K562 (cell line): Measurements from ENCODE around the gene VWC2. TPM values are rescaled to one million over a fixed set of nuclear protein-coding genes. Genes with fewer than 3 reads are reported as not detected.

Source experiments
- ATAC-seq: fragments of 200-7000 bp; cut with Tn5 transposase; 3 replicates; pipeline ENCODE4 v1.9.1; 2020; ENCODE audit warnings: moderate library complexity
- BruUV-seq: library from RNA; stranded (reverse); fragments of 400-500 nt; replicated peaks from 2 replicates; lab custom pipeline; 2021; lab: Mats Ljungman, UMichigan
- CTCF ChIA-PET: fragments of 300-600 bp; formaldehyde crosslinking; extraction: SDS; loops from one replicate; lab custom pipeline; 2021; ENCODE audit warnings: low intra/inter-chr PET ratio; lab: Yijun Ruan, JAX
- POLR2A ChIA-PET: fragments of 300-600, 350-650 bp; sonication (Branson Sonifier 250); formaldehyde crosslinking; extraction: SDS; loops from one replicate; lab custom pipeline; 2021; ENCODE audit warnings: antibody characterized with exemption, inconsistent platforms; lab: Yijun Ruan, JAX
- DNase-seq, 4 experiments: peaks; one replicate each; pipeline versions ENCODE4 v3.0.0 to v3.0.0-alpha.2; 2011 to 2018; ENCODE audit warnings: low spot score in 3 of 4, mixed read lengths in 3 of 4; ENCODE audit errors: extremely low read depth in 1 of 4
- FAIRE-seq: peaks from 2 replicates; lab custom pipeline; 2011; peaks lifted over from hg19 to GRCh38; lab: Jason Lieb, UNC
- H2AFZ ChIP-seq: 2 replicates; pipeline ENCODE4 v1.6.0; 2011; ENCODE audit warnings: low read depth, low read length, control low read depth, inconsistent platforms
- H3K27ac ChIP-seq: fragments of 200-600 bp; 3 replicates; pipeline ENCODE4 v1.8.0; 2011; ENCODE audit warnings: low read depth, mild to moderate bottlenecking, control low read depth, inconsistent platforms, low read length, moderate library complexity, mixed read lengths; ENCODE audit errors: extremely low read depth
- H3K27me3 ChIP-seq, 2 experiments: fragments of 300-600 bp in 1 of 2; 2 replicates in 1 of 2; 3 replicates in 1 of 2; pipeline versions ENCODE4 v1.6.0 to v1.8.0; 2011; ENCODE audit warnings: inconsistent platforms in 2 of 2, low read length in 2 of 2, mild to moderate bottlenecking in 1 of 2, mixed read lengths in 1 of 2, moderate library complexity in 1 of 2; ENCODE audit not compliant: control insufficient read depth in 2 of 2, insufficient read depth in 2 of 2
- H3K36me3 ChIP-seq: fragments of 300-600 bp; 3 replicates; pipeline ENCODE4 v1.8.0; 2011; ENCODE audit warnings: mild to moderate bottlenecking, low read length, inconsistent platforms; ENCODE audit not compliant: control insufficient read depth, insufficient read depth
- H3K4me1 ChIP-seq, 2 experiments: fragments of 200-600 bp in 1 of 2; replicated peaks in 1 of 2; 2 replicates in 1 of 2; 3 replicates in 1 of 2; pipeline versions ENCODE4 v1.5.1 to v1.8.0; 2011; ENCODE audit warnings: inconsistent platforms in 2 of 2, low read length in 2 of 2, mild to moderate bottlenecking in 1 of 2, mixed read lengths in 1 of 2, moderate library complexity in 1 of 2; ENCODE audit not compliant: control insufficient read depth in 2 of 2, insufficient read depth in 2 of 2
- H3K4me2 ChIP-seq: 2 replicates; pipeline ENCODE4 v1.6.1; 2011; ENCODE audit warnings: low read length, control low read depth, inconsistent platforms, mixed read lengths; ENCODE audit not compliant: insufficient read depth
- H3K4me3 ChIP-seq: fragments of 200-600 bp; sonication (generic), shearing (Covaris generic); 2 replicates; pipeline ENCODE4 v1.5.1; 2016; ENCODE audit warnings: control low read depth, inconsistent platforms
- H3K79me2 ChIP-seq: fragments of 200-600 bp; 3 replicates; pipeline ENCODE4 v1.8.0; 2011; ENCODE audit warnings: low read length, inconsistent platforms; ENCODE audit not compliant: control insufficient read depth, insufficient read depth
- H3K9ac ChIP-seq, 2 experiments: 2 replicates each; pipeline versions ENCODE4 v1.6.0 to v1.6.1; 2011; ENCODE audit warnings: low read depth in 2 of 2, low read length in 2 of 2, control low read depth in 1 of 2, inconsistent platforms in 1 of 2, mild to moderate bottlenecking in 1 of 2, mixed read lengths in 1 of 2; ENCODE audit not compliant: insufficient read depth in 1 of 2
- H3K9me1 ChIP-seq: one replicate; pipeline ENCODE4 v1.6.0; 2011; ENCODE audit warnings: inconsistent platforms, mild to moderate bottlenecking, low read length, moderate library complexity; ENCODE audit not compliant: control insufficient read depth, insufficient read depth
- H3K9me3 ChIP-seq: replicated peaks from 2 replicates; pipeline ENCODE4 v1.5.1; 2011; ENCODE audit warnings: low read depth, low read length, inconsistent platforms; ENCODE audit not compliant: control insufficient read depth, insufficient read depth
- H4K20me1 ChIP-seq: replicated peaks from 2 replicates; pipeline ENCODE4 v1.6.1; 2011; ENCODE audit warnings: low read length, inconsistent platforms, mixed read lengths; ENCODE audit not compliant: control insufficient read depth, insufficient read depth
- ATF1 ChIP-seq, 2 experiments: fragments of 450-650 bp in 1 of 2; IDR thresholded peaks; 2 replicates each; pipeline ENCODE4 v1.6.1; 2016; ENCODE audit warnings: missing compliant biosample characterization in 1 of 2, missing genetic modification characterization in 1 of 2
- CREB5 ChIP-seq: fragments of 250-450 bp; sonication (Bioruptor Pico); IDR thresholded peaks from 2 replicates; pipeline ENCODE4 v1.5.0; 2020; ENCODE audit warnings: mild to moderate bottlenecking
- E2F1 ChIP-seq: sonication (generic); formaldehyde crosslinking; IDR thresholded peaks from 2 replicates; pipeline ENCODE4 v1.8.1; 2023; ENCODE audit warnings: mild to moderate bottlenecking, missing genetic modification reagents, moderate library complexity
- E2F8 ChIP-seq: fragments of 450-650 bp; IDR thresholded peaks from 2 replicates; pipeline ENCODE4 v1.7.1; 2018; ENCODE audit warnings: mild to moderate bottlenecking, low read depth; ENCODE audit not compliant: partially characterized antibody
- HOXB6 ChIP-seq: fragments of 250-450 bp; sonication (Bioruptor Pico); IDR thresholded peaks from 2 replicates; pipeline ENCODE4 v1.5.1; 2022; ENCODE audit warnings: mild to moderate bottlenecking, borderline replicate concordance
- KLF6 ChIP-seq: fragments of 250-450 bp; sonication (Bioruptor Pico); IDR thresholded peaks from 2 replicates; pipeline ENCODE4 v1.4.0; 2020; ENCODE audit warnings: mild to moderate bottlenecking, moderate library complexity, borderline replicate concordance
- LEF1 ChIP-seq: fragments of 450-650 bp; IDR thresholded peaks from 2 replicates; pipeline ENCODE4 v1.6.1; 2016; ENCODE audit warnings: mild to moderate bottlenecking
- PHF21A ChIP-seq: fragments of 450-650 bp; IDR thresholded peaks from 2 replicates; pipeline ENCODE4 v1.6.1; 2017; ENCODE audit warnings: low read depth, borderline replicate concordance
- POLR2G ChIP-seq: fragments of 200-400 bp; formaldehyde crosslinking; IDR thresholded peaks from 2 replicates; pipeline ENCODE4 v1.6.1; 2017; ENCODE audit warnings: low read depth, mild to moderate bottlenecking, antibody characterized with exemption, low read length, moderate library complexity
- RBM34 ChIP-seq: fragments of 200-400 bp; formaldehyde crosslinking; IDR thresholded peaks from 2 replicates; pipeline ENCODE4 v1.6.1; 2018; ENCODE audit warnings: low read length, borderline replicate concordance; ENCODE audit not compliant: insufficient read depth
- RFX5 ChIP-seq: IDR thresholded peaks from 2 replicates; pipeline ENCODE4 v1.6.1; 2011; ENCODE audit warnings: low read depth, mild to moderate bottlenecking, improper control_type of control experiment, low read length
- SMC3 ChIP-seq: conservative IDR thresholded peaks from 2 replicates; pipeline ENCODE4 v1.6.1; 2011; ENCODE audit warnings: low read depth, low read length, improper control_type of control experiment; ENCODE audit not compliant: insufficient read depth
- SNRNP70 ChIP-seq: fragments of 200-400 bp; formaldehyde crosslinking; optimal IDR thresholded peaks from 2 replicates; pipeline ENCODE3; 2017; ENCODE audit warnings: low read depth, low read length
- TEAD4 ChIP-seq, 2 experiments: sonication (generic) in 1 of 2; formaldehyde crosslinking in 1 of 2; IDR thresholded peaks; 2 replicates each; pipeline versions ENCODE4 v1.6.1 to v1.8.0; 2012 to 2022; ENCODE audit warnings: borderline replicate concordance in 1 of 2, inconsistent platforms in 1 of 2, low read length in 1 of 2, mild to moderate bottlenecking in 1 of 2, missing genetic modification reagents in 1 of 2
- ZC3H8 ChIP-seq: fragments of 450-650 bp; IDR thresholded peaks from 2 replicates; pipeline ENCODE4 v1.6.1; 2017
- ZNF121 ChIP-seq: sonication (generic); formaldehyde crosslinking; conservative IDR thresholded peaks from 2 replicates; pipeline ENCODE4 v1.8.0; 2022; ENCODE audit warnings: missing genetic modification reagents
- ZNF174 ChIP-seq: fragments of 250-450 bp; sonication (Bioruptor Pico); IDR thresholded peaks from 2 replicates; pipeline ENCODE4 v1.4.0; 2020; ENCODE audit warnings: mild to moderate bottlenecking
- ZNF239 ChIP-seq: fragments of 250-450 bp; sonication (Bioruptor Pico); IDR thresholded peaks from 2 replicates; pipeline ENCODE4 v1.4.0; 2020; ENCODE audit warnings: mild to moderate bottlenecking
- ZNF408 ChIP-seq: fragments of 250-450 bp; sonication (Bioruptor Pico); IDR thresholded peaks from 2 replicates; pipeline ENCODE4 v1.4.0; 2020; ENCODE audit warnings: low read depth, mild to moderate bottlenecking, moderate library complexity
- ZNF583 ChIP-seq: fragments of 250-450 bp; sonication (Bioruptor Pico); IDR thresholded peaks from 2 replicates; pipeline ENCODE4 v1.4.0; 2020
- WGBS: fragments of 100-300 bp; shearing (Covaris generic); methylation state at CpG from one replicate; pipeline ENCODE4 v1.1.6; 2016; ENCODE audit warnings: low coverage, mixed read lengths; ENCODE audit not compliant: insufficient coverage; ENCODE audit errors: missing lambda C conversion rate; 5-methylcytosine and 5-hydroxymethylcytosine counted together
- in situ Hi-C: fragments of 300-500 bp; cut with MboI; formaldehyde crosslinking; loops from 4 replicates; pipeline ENCODE4 v1.15.0; 2018; ENCODE audit warnings: inconsistent platforms, mixed read lengths
- intact Hi-C: fragments of 100-400 bp; cut with micrococcal nuclease; formaldehyde crosslinking; loops from 2 replicates; pipeline ENCODE4 v1.14.2; 2022
- polyA plus RNA-seq, 8 experiments: library from polyadenylated mRNA; depleted of rRNA in 4 of 8; stranded (reverse) in 5 of 8; unstranded in 3 of 8; fragments of >200 nt; fragmentation: Nextera tagmentation in 2 of 8; fragmentation: Illumina TruSeq in 1 of 8; extraction: Ambion mirVana in 2 of 8; extraction: Trizol in 1 of 8; gene quantifications; 2 replicates each; pipeline versions ENCODE4 v1.2.1 to v1.2.3, GENCODE V29; 2011 to 2014; ENCODE audit warnings: inconsistent platforms in 1 of 8, missing spikeins in 1 of 8
- total RNA-seq, 7 experiments: library from RNA; depleted of rRNA in 6 of 7; stranded (reverse); fragments of >200 nt in 6 of 7; fragmentation: Illumina TruSeq in 2 of 7; extraction: Trizol in 2 of 7; gene quantifications; 2 replicates each; pipeline versions ENCODE4 v1.2.1 to v1.2.3, GENCODE V29; 2011 to 2021; ENCODE audit warnings: low replicate concordance in 1 of 7

The VWC2 gene
- total and polyA plus RNA-seq, 9 of the 15 experiments (the other 6 are each of a cell fraction or from before 2014, with no cell fraction given), result not detected

- no peak overlapping the region for H3K4me2 ChIP-seq
- H3K79me2 ChIP-seq, result no peaks in the 10 kb centered on the region
- intact Hi-C loops, result no loop called here
- no peak for TF ChIP-seq KLF6 (CRISPR knock-in tag)
- no peak for TF ChIP-seq PHF21A
- TF ChIP-seq ZC3H8, result no peak
- TF ChIP-seq CREB5, result no peak
- TF ChIP-seq E2F1, result no peak
- TF ChIP-seq TEAD4 (IDR thresholded peaks at IDR 0.05; ENCODE audit: low read length), result no peak
- no peak for TF ChIP-seq TEAD4 (CRISPR knock-in tag; IDR thresholded peaks at IDR 0.05; ENCODE audit: borderline replicate concordance)
- TF ChIP-seq ATF1 (CRISPR knock-in tag; IDR thresholded peaks at IDR 0.05), result no peak
- TF ChIP-seq ATF1 (tag; IDR thresholded peaks at IDR 0.05), result no peak
- TF ChIP-seq HOXB6 (CRISPR knock-in tag), result no peak
- TF ChIP-seq ZNF174 (CRISPR knock-in tag), result no peak
- no peak for TF ChIP-seq ZNF121
- no peak for TF ChIP-seq RBM34
- no peak for TF ChIP-seq RFX5
- TF ChIP-seq LEF1, result no peak
- no peak for TF ChIP-seq ZNF408
- TF ChIP-seq ZNF239 (CRISPR knock-in tag), result no peak
- no peak for TF ChIP-seq E2F8
- no peak for TF ChIP-seq SMC3
- no peak for TF ChIP-seq ZNF583
- no peak for TF ChIP-seq SNRNP70
- no peak for TF ChIP-seq POLR2G
- TF ChIP-seq, all 486 proteins: peak for 0
- FAIRE-seq (no peak), DNase-seq (no peak), ATAC-seq (no peak)
- ChIA-PET CTCF (no interaction called here), POLR2A (no interaction called here)
- BruUV-seq, result no TSS peak
- Histone ChIP-seq H3K27me3 (no peaks in the 10 kb centered on the region; a peak in 1 of 5 replicates), H3K4me1 (no peaks in the 10 kb centered on the region), H3K9me1 (no peaks in the 10 kb centered on the region), H3K9me3 (no peaks in the 10 kb centered on the region), H4K20me1 (no peaks in the 10 kb centered on the region), H3K4me3 (no peak overlapping the region), H3K27ac (no peak overlapping the region), H3K36me3 (no peaks in the 10 kb centered on the region), H2AFZ (no peak overlapping the region), H3K9ac (no peak overlapping the region)
- WGBS, result 1% methylated on average over 25 of the region's 25 CpGs
- in situ Hi-C loops, result no loop called here
These were observed 2.6 kb downstream of the VWC2 start for GRCh38 chr7:49775949-49776443.
